HCT116 (cell line): Measurements from ENCODE around the gene FMO2.

ENCODE experiments used
- CEBPB ChIP-seq: IDR thresholded peaks from 2 replicates; pipeline ENCODE4 v1.6.1; 2012; ENCODE audit warnings: low read depth
- CTCF ChIP-seq, 3 experiments: fragments of 200-600 bp in 1 of 3; sonication (generic) in 1 of 3; IDR thresholded peaks in 2 of 3; conservative IDR thresholded peaks in 1 of 3; 2 replicates each; pipeline ENCODE4 v1.5.1; 2012 to 2017; ENCODE audit warnings: low read depth in 2 of 3, low read length in 2 of 3, antibody characterized with exemption in 1 of 3, borderline replicate concordance in 1 of 3, control low read depth in 1 of 3, mild to moderate bottlenecking in 1 of 3, mixed read lengths in 1 of 3, mixed run types in 1 of 3, moderate library complexity in 1 of 3; ENCODE audit not compliant: insufficient read depth in 1 of 3
- EGR1 ChIP-seq: IDR thresholded peaks from 2 replicates; pipeline ENCODE4 v1.6.1; 2012; ENCODE audit warnings: low read depth
- EZH2 ChIP-seq: fragments of 200-600 bp; sonication (generic); IDR thresholded peaks from 2 replicates; pipeline ENCODE4 v1.6.1; 2017; ENCODE audit warnings: antibody characterized with exemption, mixed run types
- EZH2phosphoT487 ChIP-seq: fragments of 200-600 bp; IDR thresholded peaks from 2 replicates; pipeline ENCODE4 v1.6.1; 2018; ENCODE audit warnings: antibody characterized with exemption, borderline replicate concordance
- FOSL1 ChIP-seq: IDR thresholded peaks from 2 replicates; pipeline ENCODE4 v1.6.1; 2012; ENCODE audit warnings: low read depth
- MAX ChIP-seq: IDR thresholded peaks from 2 replicates; pipeline ENCODE4 v1.6.1; 2012
- POLR2A ChIP-seq: IDR thresholded peaks from 2 replicates; pipeline ENCODE4 v1.7.0; 2011; ENCODE audit warnings: borderline replicate concordance; ENCODE audit not compliant: insufficient read depth, insufficient read length; ENCODE audit errors: extremely low read depth
- POLR2AphosphoS5 ChIP-seq: IDR thresholded peaks from 2 replicates; pipeline ENCODE4 v1.6.1; 2011; ENCODE audit warnings: mild to moderate bottlenecking, low read depth, low read length, moderate library complexity
- RAD21 ChIP-seq: IDR thresholded peaks from 2 replicates; pipeline ENCODE4 v1.6.1; 2012; ENCODE audit warnings: low read depth, mild to moderate bottlenecking
- REST ChIP-seq: IDR thresholded peaks from 2 replicates; pipeline ENCODE4 v1.6.1; 2012; ENCODE audit warnings: low read depth
- SIN3A ChIP-seq: IDR thresholded peaks from 2 replicates; pipeline ENCODE4 v1.6.1; 2012; ENCODE audit warnings: low read depth
- ZBTB33 ChIP-seq: IDR thresholded peaks from 2 replicates; pipeline ENCODE4 v1.6.1; 2011; ENCODE audit warnings: mild to moderate bottlenecking, low read length, moderate library complexity; ENCODE audit not compliant: insufficient replicate concordance; ENCODE audit errors: extremely low read depth

GRCh38 chr1:171219346-171220080 lies 34.4 kb downstream of the FMO2 start:
- no peak for TF ChIP-seq REST
- TF ChIP-seq CTCF (IDR thresholded peaks at IDR 0.05 in 2 of 3, conservative IDR thresholded peaks at IDR 0.05 in 1 of 3; ENCODE audit: borderline replicate concordance in 1 of 3, insufficient read depth in 1 of 3, low read depth in 2 of 3, low read length in 2 of 3), result no peak
- TF ChIP-seq EZH2phosphoT487, result no peak
- no peak for TF ChIP-seq POLR2AphosphoS5
- TF ChIP-seq SIN3A, result no peak
- no peak for TF ChIP-seq RAD21
- no peak for TF ChIP-seq MAX
- no peak for TF ChIP-seq EZH2
- TF ChIP-seq POLR2A, result no peak
- TF ChIP-seq EGR1, result no peak
- no peak for TF ChIP-seq CEBPB
- no peak for TF ChIP-seq ZBTB33
- no peak for TF ChIP-seq FOSL1
